ENCODE measurements around the gene WDR77.

- no peak for TF ChIP-seq CTCF (IDR thresholded peaks at IDR 0.05)
- no peak for TF ChIP-seq POLR2A (IDR thresholded peaks at IDR 0.05)
Observed at GRCh38 chr1:111417755-111418154, 31.3 kb downstream of the WDR77 start.
